ENCODE results near the gene RALGAPA1. TPM values are rescaled to one million over a fixed set of nuclear protein-coding genes. Genes with fewer than 3 reads are reported as not detected.
A peak's percentile ranks its signal among the peaks of the same experiment; 100 is the strongest.
"Not testable (repeated sequence)": the region's sequence is repeated elsewhere in the genome, so short reads cannot be mapped to it uniquely, and the experiment has no call there.

Gene RALGAPA1
- total RNA-seq: 31.8 TPM
- long read RNA-seq, partial matches to known transcripts: 1 of 2 reads
- long read RNA-seq, other reads (novel, unspliced or antisense): 1 of 2 reads

- H3K27me3 ChIP-seq (ENCODE audit: low read depth); intact Hi-C loops (cut with micrococcal nuclease); H3K9me3 ChIP-seq (replicated peaks); H3K36me3 ChIP-seq: not testable (repeated sequence)
- peak; percentile 92 for DNase-seq
- H3K27ac ChIP-seq (replicated peaks): peak within 1 kb of the TSS; percentile 94
- peak; percentile 57 for TF ChIP-seq CTCF (IDR thresholded peaks at IDR 0.05; ENCODE audit: borderline replicate concordance)
- peaks cover 33% of the 10 kb centered on the region for H3K4me1 ChIP-seq
- H3K4me3 ChIP-seq: peak within 1 kb of the TSS; percentile 88
These were observed at the start of gene RALGAPA1 for GRCh38 chr14:35808638-35809563. Gene RALGAPA1 (minus strand): TSS chr14:35809295. CDS start chr14:35808835, 460 bp downstream.

DNA sequence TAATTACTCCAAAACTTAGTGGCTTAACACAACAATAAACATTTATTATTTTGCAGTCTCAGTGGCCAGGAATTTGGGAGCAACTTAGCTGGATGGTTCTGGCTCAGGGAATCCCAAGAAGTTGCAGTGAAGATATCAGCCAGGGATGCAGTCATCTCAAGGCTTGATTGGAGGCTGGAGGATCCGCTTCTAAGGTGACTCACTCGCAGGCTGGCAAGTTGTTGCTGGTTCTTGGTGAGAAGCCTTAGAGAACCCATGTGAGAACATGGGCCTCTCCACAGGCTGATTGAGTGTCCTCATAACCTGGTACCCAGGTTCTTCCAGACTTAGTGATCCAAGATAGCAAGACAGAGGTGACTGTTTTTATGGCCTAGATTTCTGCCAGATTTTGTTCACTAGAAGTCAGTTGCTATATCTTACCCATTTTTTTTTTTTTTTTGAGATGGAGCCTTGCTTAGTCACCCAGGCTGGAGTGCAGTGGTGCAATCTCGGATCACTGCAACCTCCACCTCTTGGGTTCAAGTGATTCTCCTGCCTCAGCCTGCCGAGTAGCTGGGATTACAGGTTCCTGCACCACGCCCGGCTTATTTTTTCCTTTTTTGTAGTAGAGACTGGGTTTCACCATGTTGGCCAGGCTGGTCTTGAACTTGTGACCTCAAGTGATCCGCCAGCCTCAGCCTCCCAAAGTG lies 49.6 kb upstream of the RALGAPA1 start:
- H3K9me3 ChIP-seq (replicated peaks): no peaks in the 10 kb centered on the region
- H3K27ac ChIP-seq (replicated peaks): no peak overlapping the region
- intact Hi-C loops (cut with micrococcal nuclease): no loop called here
- H3K36me3 ChIP-seq: peaks cover 25% of the 10 kb centered on the region
- no peaks in the 10 kb centered on the region for H3K27me3 ChIP-seq (ENCODE audit: low read depth)
- H3K4me3 ChIP-seq: no peak overlapping the region
- no peak for DNase-seq
- peaks cover 19% of the 10 kb centered on the region for H3K4me1 ChIP-seq
- TF ChIP-seq CTCF (IDR thresholded peaks at IDR 0.05; ENCODE audit: borderline replicate concordance): no peak

GRCh38 chr14:35855876-35856481 lies 46.9 kb upstream of the RALGAPA1 start:
- no peak for TF ChIP-seq CTCF (IDR thresholded peaks at IDR 0.05; ENCODE audit: borderline replicate concordance)
- Histone ChIP-seq H3K27ac (replicated peaks) (no peak overlapping the region), H3K36me3 (peaks cover 22% of the 10 kb centered on the region), H3K27me3 (ENCODE audit: low read depth) (no peaks in the 10 kb centered on the region), H3K9me3 (replicated peaks) (peaks cover 5% of the 10 kb centered on the region), H3K4me3 (no peak overlapping the region), H3K4me1 (peaks cover 10% of the 10 kb centered on the region)
- no peak for DNase-seq
- intact Hi-C loops (cut with micrococcal nuclease): no loop called here

- intact Hi-C loops (cut with micrococcal nuclease): no loop called here
- TF ChIP-seq CTCF (IDR thresholded peaks at IDR 0.05; ENCODE audit: borderline replicate concordance): no peak
- no peak overlapping the region for H3K27ac ChIP-seq (replicated peaks)
- no peaks in the 10 kb centered on the region for H3K27me3 ChIP-seq (ENCODE audit: low read depth)
- peaks cover 5% of the 10 kb centered on the region for H3K9me3 ChIP-seq (replicated peaks)
- H3K4me3 ChIP-seq: no peak overlapping the region
- no peaks in the 10 kb centered on the region for H3K4me1 ChIP-seq
- peaks cover 22% of the 10 kb centered on the region for H3K36me3 ChIP-seq
- no peak for DNase-seq
These were observed 45.7 kb upstream of the RALGAPA1 start for GRCh38 chr14:35854696-35855270.

- Histone ChIP-seq H3K9me3 (replicated peaks) (peaks cover 5% of the 10 kb centered on the region), H3K27me3 (ENCODE audit: low read depth) (no peaks in the 10 kb centered on the region), H3K4me3 (no peak overlapping the region), H3K27ac (replicated peaks) (no peak overlapping the region), H3K4me1 (no peaks in the 10 kb centered on the region), H3K36me3 (peaks cover 17% of the 10 kb centered on the region)
- TF ChIP-seq CTCF (IDR thresholded peaks at IDR 0.05; ENCODE audit: borderline replicate concordance): no peak
- DNase-seq: no peak
- intact Hi-C loops (cut with micrococcal nuclease): no loop called here
These were observed 44.1 kb upstream of the RALGAPA1 start for GRCh38 chr14:35853225-35853624.

All from left ventricle myocardium inferior (tissue), 1 donor.